ENCODE measurements around the gene DAB2IP.

- TF ChIP-seq CTCF (IDR thresholded peaks at IDR 0.05; ENCODE audit: low read depth, low read length, missing input control) (no peak), ATF3 (IDR thresholded peaks at IDR 0.05) (no peak), RAD21 (IDR thresholded peaks at IDR 0.05) (no peak), HNF4G (IDR thresholded peaks at IDR 0.05) (no peak), EGR1 (IDR thresholded peaks at IDR 0.05; ENCODE audit: low read depth in 2 of 2) (no peak), MAX (IDR thresholded peaks at IDR 0.05) (no peak), FOXA1 (IDR thresholded peaks at IDR 0.05) (no peak), JUND (IDR thresholded peaks at IDR 0.05) (no peak), YY1 (IDR thresholded peaks at IDR 0.05) (no peak), REST (IDR thresholded peaks at IDR 0.05) (no peak), GABPA (IDR thresholded peaks at IDR 0.05 in 1 of 2, conservative IDR thresholded peaks at IDR 0.05 in 1 of 2) (no peak), RXRA (IDR thresholded peaks at IDR 0.05) (no peak)
Observed at GRCh38 chr9:121735793-121736770, 84.6 kb downstream of the DAB2IP start.

All from liver (tissue), 3 donors.